ENCODE results near the gene TIAM1.

The TIAM1 gene

GRCh38 chr21:31255036-31255435 is 89.0 kb downstream of the TIAM1 start:
- no peak for DNase-seq (ENCODE audit: low read depth in 1 of 2, low spot score in 1 of 2)

- no peak for DNase-seq (ENCODE audit: low read depth in 1 of 2, low spot score in 1 of 2)
Measured at GRCh38 chr21:31254131-31254530, 89.9 kb downstream of the TIAM1 start.

DNA sequence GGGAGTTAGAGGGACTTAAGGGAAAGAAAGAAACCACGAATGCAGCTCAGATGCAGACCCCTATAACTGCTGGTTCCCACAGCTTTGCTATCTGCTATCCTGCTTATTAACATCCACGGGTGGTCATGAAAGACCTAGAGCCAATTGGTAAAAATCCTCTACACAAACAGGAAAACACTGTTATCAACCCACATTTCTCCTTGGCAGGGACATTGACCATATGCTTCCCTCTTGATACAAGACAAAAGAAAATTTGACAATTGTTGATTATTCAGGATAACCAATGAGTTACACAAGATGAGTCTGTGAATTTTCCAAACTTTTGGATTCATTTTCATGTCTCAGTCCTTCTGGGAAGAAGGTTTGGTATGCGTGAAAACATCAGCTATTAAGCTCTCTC is 90.4 kb downstream of the TIAM1 start:
- no peak for DNase-seq (ENCODE audit: low read depth in 1 of 2, low spot score in 1 of 2)

DNA sequence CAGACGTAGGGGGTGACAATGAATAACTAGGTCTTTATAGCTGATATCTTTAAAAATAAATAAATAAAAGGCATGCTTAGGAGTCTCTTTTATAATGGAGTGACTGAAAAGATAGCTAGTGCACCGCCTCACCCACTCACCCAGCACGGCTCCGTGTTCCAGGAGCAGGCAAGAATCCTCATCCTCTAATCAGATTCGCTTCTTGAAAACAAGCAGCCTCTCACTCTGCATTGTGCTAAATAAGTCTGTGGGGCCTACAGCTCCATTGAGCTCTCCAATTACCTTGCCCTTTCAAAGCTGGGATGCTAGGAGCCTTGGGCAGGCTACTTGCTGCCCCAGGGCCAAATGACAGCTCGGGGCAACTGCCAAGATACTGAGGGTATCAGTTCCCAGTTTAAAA is 91.5 kb downstream of the TIAM1 start:
- no peak for DNase-seq (ENCODE audit: low read depth in 1 of 2, low spot score in 1 of 2)

DNA sequence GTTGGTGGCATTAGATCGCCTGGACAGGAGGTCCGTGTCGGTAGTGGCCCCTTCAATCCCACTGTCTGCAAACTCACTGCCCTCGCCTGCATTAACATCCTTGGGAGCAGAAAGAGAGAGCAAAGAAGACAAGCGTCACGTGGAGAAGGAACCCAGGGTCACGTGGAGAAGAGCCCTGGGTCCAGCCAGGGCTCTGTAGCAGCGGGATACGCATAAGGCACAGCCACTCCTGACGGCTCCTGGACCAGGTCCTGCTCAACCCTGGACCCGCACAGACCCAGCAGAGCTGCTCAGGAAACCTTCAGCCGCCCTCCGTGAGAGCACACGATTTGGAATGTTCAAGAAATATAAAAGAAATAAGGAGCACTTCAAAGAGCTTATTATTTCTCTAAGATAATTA is 92.0 kb downstream of the TIAM1 start:
- DNase-seq (ENCODE audit: low read depth in 1 of 2, low spot score in 1 of 2) = no peak

GRCh38 chr21:31251686-31252085 is 92.4 kb downstream of the TIAM1 start:
- DNase-seq (ENCODE audit: low read depth in 1 of 2, low spot score in 1 of 2) = no peak

DNA sequence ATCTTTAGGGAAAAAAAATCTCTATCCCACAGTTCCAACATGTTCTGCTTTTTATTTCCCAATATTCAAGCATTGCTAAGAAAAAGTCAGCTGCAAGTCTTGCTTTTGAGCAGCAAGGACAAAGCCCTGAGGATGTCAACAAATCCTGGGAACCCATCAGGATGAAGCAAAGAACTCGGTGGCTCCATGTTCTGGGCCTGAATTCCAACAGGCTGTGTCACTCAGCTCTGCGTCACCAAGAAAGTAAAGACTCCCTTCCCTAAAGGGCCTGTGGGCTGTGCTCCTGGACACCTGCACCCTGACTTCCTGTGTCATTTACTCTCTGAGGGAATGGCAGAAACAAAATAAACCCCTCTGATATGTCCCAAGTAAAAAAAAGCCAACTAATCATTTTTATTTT is 95.5 kb downstream of the TIAM1 start:
- no peak for DNase-seq (ENCODE audit: low read depth in 1 of 2, low spot score in 1 of 2)

DNA sequence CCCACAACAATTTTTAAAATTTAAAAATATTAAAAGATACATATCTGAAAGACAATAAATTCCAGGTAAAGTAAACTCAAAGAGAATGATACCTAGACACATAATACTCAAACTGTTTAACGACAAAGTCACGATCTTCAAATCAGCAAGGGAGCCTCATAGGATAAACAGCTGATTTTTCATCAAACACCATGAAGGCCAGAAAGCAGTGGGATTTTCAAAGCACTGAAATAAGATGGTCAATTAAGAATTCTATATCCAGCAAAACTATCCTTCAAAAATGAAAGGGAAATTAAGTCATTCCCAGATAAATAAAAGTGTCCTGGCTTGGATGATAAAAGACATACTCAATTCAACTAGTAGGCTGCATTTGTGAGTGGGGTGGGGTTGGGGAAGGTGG is 100.5 kb downstream of the TIAM1 start:
- no peak for DNase-seq (ENCODE audit: low read depth in 1 of 2, low spot score in 1 of 2)

- DNase-seq (ENCODE audit: low read depth in 1 of 2, low spot score in 1 of 2) = no peak
Measured at GRCh38 chr21:31236528-31236927, 107.5 kb downstream of the TIAM1 start.

GRCh38 chr21:31235671-31236450 is 108.2 kb downstream of the TIAM1 start:
- DNase-seq (ENCODE audit: low read depth in 1 of 2, low spot score in 1 of 2) = no peak

DNA sequence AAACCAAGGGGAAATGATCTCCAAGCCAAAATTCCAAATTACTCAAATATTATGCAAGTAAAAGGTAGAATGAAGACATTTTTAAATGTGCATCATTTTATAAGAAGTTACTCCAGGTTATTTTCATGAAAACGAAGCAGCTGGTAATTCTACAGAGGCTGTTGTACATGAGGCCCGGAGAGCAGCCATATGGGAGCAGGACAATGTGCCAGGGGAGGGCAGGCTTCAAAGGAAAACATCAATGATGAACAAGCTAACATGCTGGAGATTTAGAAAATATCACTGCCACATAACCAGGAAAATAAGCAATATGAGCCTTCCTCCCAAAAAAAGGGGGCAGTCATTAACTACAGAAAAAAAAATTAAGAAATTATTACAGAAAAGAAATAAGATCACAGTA is 109.1 kb downstream of the TIAM1 start:
- DNase-seq (ENCODE audit: low read depth in 1 of 2, low spot score in 1 of 2) = no peak

DNA sequence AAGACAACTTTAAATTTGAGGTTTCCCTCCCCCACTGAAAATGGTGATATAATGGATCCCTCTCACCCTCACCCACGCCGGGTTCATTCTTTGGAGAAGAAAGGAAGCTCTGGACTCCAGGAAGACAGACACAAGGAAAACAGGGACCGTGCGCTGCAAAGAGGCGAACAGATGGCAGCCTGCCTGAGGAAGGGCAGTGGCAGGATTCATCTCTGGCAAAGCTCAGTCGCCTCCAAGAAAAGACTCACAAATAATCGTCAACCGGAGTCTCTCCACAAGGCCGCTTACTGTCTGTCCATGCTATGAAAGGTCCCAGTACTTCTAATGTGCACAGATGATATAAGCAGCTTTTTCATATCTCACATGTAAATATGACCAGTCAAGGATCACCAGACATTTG is 110.3 kb downstream of the TIAM1 start:
- DNase-seq (ENCODE audit: low read depth in 1 of 2, low spot score in 1 of 2) = no peak

- DNase-seq (ENCODE audit: low read depth in 1 of 2, low spot score in 1 of 2) = no peak
Measured at GRCh38 chr21:31232344-31232743, 111.7 kb downstream of the TIAM1 start.

- DNase-seq (ENCODE audit: low read depth in 1 of 2, low spot score in 1 of 2) = no peak
Measured at GRCh38 chr21:31230937-31231336, 113.1 kb downstream of the TIAM1 start.

- peak in 1 of 2 donors; percentile 14 for DNase-seq (ENCODE audit: low read depth in 1 of 2, low spot score in 1 of 2)
Measured at GRCh38 chr21:31228723-31229122, 115.3 kb downstream of the TIAM1 start.

GRCh38 chr21:31225713-31226112 is 118.3 kb downstream of the TIAM1 start:
- no peak for DNase-seq (ENCODE audit: low read depth in 1 of 2, low spot score in 1 of 2)

DNA sequence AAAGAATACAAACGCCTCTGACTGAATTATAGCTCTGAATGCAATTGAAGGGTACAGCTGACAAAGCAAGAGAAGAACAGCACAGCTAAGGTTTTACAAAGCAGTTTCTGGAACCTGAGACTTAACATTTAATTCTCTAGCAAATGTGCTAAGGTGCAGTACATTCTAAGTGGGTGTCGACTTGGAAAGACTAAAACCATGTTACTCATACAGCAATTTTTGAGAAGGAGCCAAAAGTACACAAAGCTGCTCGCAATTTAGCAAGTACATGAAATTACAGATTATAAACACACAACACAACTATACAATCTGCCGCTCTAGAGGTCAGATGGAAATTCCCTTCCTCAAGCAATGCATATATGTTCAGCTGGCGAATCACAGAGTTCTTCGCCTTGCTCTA is 121.9 kb downstream of the TIAM1 start:
- DNase-seq (ENCODE audit: low read depth in 1 of 2, low spot score in 1 of 2) = no peak

DNA sequence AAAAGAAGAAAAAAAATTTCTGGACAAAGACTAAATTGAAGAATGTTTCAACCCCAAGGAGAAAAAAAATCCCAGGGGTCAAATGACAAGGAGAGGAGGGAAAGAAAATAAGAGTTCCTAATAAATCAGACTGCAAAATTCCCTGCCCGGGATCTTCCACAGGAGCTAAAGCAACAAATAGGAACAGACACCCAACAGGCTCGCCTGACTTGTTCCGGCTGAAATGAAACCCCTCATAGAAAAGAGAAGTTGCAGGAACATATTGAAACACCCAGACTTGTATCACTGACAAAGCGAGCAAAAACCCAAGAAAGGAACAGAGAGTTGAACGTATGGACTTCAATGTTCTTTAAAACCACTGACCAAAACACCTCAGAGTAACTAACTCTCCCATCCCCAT is 123.0 kb downstream of the TIAM1 start:
- DNase-seq (ENCODE audit: low read depth in 1 of 2, low spot score in 1 of 2) = no peak

- no peak for DNase-seq (ENCODE audit: low read depth in 1 of 2, low spot score in 1 of 2)
Measured at GRCh38 chr21:31220575-31220974, 123.5 kb downstream of the TIAM1 start.

GRCh38 chr21:31218830-31219608 is 125.0 kb downstream of the TIAM1 start:
- no peak for DNase-seq (ENCODE audit: low read depth in 1 of 2, low spot score in 1 of 2)

GRCh38 chr21:31216206-31216605 is 127.9 kb downstream of the TIAM1 start:
- no peak for DNase-seq (ENCODE audit: low read depth in 1 of 2, low spot score in 1 of 2)

DNA sequence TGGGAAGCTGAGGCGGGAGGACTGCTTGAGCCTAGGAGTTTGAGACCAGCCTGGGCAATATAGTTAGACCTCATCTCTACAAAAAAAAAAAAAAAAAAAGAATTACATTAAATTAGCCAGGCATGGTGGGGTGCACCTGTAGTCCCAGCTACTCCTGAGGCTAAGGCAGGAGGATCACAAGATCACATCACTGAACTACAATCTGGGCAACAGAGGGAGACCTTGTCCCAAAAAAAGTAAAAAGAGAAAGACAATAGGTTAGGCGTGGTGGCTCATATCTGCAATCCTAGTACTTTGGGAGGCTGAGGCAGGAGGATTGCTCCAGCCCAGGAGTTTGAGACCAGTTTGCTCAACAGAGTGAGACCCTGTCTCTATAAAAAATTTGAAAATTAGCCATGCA is 130.3 kb downstream of the TIAM1 start:
- DNase-seq (ENCODE audit: low read depth in 1 of 2, low spot score in 1 of 2) = no peak

- DNase-seq (ENCODE audit: low read depth in 1 of 2, low spot score in 1 of 2) = no peak
Measured at GRCh38 chr21:31211836-31212235, 132.2 kb downstream of the TIAM1 start.

Measured in activated CD4-positive, alpha-beta T cell treated with anti-CD3 and anti-CD28 coated beads, Interleukin-2, amount 50 U/mL, for 24 hours (primary cell).